Muscle of arm (tissue), 12 donors: ENCODE data around the gene DCBLD1. TPM values are rescaled to one million over a fixed set of nuclear protein-coding genes. Genes with fewer than 3 reads are reported as not detected.
A peak's percentile ranks its signal among the peaks of the same experiment; 100 is the strongest.

Experiments
- DNase-seq: peaks from one replicate; pipeline ENCODE4 v3.0.0-alpha.2; 2013
- polyA plus RNA-seq, 12 donors: library from polyadenylated mRNA; unstranded; fragments of 120-200 nt; gene quantifications; one replicate each; pipeline ENCODE4 v1.2.1, GENCODE V29; 2013; ENCODE audit not compliant: insufficient read length in 12 of 12

The DCBLD1 gene
- polyA plus RNA-seq, 12 donors: 6.3 to 9.7 (median 7.1) TPM; not detected in 1

DNA sequence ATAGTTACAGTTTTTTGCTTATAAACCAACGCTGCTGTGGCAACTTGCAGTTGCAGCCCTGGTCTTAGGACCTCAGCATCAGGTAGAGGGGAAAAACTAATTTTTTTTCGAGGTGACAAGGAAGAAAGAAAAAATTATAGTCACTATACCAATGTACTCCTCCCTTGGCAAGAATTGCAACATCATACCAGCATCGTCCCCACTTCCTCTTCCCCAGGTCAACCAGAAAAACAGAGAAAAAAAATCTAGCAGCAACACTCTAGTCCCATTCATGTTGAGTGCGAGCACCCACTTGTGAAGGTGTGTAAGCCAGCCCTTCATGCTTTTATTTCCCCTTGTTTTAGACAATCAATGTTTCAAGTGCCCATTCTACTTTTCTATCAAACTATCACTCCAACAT is 13.1 kb upstream of the DCBLD1 start:
- no peak for DNase-seq

DNA sequence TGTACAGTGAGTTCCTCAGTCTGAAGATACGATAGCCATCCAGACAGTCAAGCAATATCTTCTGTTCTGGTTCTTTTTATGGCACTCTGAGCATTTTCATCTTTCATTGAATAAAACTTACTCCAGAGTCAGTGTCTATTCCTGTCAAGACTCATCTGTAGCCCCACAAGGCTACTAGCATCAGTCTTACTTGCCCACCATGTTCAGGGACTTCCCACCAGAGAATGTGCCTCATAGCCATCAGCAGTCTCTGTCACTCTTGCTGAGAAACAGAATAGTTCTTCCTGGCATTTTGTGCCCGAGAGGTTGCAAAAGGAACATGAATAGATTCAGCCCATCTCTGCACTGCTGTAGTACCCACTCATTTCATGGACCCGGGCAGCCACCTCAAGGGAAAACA is 12.7 kb upstream of the DCBLD1 start:
- DNase-seq: no peak

DNA sequence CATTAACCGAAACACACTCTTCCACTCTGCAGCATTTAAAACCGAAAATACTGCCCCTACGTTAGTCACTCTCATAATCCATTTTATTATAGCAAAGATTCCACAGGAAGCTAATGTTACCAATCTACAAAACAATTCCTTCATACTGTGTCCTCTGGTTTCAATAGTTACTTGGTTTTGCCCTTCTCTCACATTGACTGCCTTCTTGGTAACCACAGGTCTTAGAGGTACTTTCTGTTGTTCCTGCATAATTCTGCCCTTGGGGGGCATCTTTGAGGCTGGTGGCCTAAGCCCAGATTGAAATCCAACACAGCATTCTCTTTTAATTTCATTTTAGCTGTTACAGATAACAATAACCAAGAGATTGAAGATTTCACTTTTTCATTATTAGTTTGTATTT is 9.8 kb upstream of the DCBLD1 start:
- no peak for DNase-seq

DNA sequence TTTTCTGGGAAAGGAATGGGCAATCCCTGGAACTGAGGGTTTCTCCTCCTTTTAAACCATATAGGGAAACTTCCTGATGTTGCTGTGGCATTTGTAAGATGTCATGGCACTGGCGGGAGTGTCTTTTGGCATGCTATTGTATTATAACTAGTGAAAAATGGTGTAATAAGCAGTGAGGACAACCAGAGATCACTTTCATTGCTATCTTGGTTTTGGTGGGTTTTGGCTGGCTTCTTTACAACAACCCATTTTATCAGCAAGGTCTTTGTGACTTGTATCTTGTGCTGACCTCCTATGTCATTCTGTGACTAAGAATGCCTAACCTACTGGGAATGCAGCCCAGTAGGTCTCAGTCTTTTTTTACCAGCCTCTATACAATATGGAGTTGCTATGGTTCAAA is 9.1 kb upstream of the DCBLD1 start:
- no peak for DNase-seq

DNA sequence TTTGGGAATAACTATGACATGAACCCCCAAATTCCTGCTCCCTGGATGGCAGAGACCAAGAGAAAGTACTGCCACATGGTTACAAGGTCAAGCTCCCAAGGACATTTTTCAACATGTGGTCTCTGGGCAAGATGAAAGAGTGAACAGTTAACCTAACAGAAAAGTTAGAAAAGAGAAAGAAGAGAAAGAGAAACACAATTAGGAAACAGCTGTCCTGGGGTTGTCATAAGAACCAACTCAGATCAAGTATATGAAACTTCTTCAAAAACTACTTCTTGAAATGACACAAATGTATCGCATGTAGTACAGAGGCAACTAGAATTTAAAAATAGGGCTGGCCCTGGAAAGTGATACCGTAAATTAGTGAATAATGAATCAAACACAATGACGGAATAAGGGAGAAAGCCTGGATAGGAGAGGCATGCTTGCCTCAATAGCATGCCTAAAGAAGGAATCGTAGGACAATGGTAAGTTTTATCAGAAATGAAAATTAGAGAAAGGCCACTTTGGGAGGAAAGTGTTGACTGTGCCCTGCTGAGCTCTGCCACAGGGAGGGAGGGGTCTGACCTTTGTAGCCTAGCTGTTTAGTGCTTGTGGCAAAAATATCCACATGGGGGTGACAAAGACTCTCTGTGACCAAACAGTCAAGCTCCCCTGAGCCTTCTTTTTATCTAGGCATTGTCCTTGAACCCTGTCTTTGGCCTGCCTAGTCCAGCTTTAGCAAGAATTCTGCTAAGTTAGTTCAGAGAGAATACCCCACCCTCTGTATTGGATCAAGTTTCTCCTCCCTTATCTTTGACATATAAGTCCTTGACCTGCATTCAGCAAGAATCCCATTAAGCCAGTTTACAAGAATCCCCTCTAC is 4.3 kb upstream of the DCBLD1 start:
- no peak for DNase-seq

DNA sequence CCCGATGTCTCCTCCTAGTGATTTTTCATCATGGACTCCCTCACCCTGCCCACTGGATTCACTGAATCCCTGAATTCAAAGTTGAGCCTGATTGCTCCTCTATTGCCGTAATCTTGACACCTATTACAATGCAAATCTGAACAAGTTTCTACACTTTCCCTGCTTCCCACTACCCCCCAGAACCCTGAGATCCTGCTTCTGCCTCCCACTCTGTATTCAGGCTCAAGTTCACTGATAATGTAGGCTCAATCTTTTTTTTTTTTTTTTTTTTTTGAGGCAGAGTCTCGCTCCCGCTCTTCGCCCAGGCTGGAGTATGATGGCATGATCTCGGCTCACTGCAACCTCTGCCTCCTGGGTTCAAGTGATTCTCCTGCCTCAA is 3.6 kb upstream of the DCBLD1 start:
- no peak for DNase-seq

DNA sequence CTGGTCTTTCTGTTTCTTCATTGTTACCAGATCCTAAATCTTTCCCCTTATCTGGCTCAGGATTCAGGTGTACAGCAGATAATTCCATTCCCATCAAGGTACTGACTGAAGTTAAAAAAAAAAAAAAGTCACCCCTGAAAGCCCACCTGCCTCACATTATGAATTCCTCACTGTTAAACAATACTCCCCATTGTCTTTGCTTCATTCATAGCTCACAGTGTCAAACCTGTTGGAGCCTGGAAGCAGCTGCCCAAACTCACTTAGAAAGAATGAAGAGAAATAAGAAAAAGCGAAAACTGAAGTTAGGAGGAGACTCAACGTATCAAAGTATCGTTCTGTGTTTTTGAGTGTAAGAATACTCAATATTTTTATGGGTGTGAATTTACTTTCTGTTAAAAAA is 1.8 kb upstream of the DCBLD1 start:
- no peak for DNase-seq

DNA sequence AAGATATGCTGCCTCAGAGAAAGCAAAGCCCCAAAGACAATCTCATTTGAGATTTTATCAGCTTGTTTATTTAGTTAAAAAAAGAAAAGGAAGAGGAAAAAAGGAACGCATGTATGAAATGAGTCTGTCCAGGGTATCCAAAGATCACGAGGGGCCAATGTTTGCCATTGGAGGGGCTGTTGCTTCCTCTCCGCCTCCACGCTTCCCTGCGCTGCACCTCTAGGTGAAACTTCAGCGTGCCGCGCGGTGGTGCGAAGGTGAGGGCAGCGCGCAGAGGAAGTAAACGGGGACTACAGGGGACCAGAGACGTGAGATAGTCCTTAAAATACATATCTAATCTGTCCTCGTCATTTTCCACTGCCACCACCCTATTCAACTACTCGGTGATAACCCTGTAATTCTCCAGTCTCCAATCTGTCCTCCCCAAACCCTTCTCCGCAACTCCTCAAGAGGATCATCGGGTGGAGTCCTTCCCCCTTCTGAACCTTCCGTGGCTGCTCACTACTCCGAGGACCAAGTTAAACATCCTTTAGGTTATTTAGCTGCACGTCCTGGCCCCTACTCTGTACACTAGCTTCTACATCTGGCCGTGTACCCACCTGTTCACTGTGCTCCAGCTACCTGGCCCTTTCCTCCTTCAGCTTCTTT is 1.1 kb upstream of the DCBLD1 start:
- DNase-seq: no peak

DNA sequence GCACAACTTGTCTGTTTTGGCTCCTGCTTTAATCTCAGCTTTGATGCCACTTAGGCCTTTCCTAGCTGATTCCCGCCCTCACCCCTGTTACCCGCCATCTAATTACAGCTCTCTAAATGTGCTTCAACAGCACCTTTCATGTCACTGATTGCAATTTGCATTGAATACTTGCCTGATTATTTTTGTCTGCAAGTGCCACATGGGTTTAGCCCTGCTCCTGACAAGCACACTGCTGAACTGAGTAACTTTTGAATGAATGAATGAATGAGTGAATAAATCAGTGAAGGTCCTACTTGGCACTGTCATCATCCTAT is 591 bp upstream of the DCBLD1 start:
- DNase-seq: no peak

DNA sequence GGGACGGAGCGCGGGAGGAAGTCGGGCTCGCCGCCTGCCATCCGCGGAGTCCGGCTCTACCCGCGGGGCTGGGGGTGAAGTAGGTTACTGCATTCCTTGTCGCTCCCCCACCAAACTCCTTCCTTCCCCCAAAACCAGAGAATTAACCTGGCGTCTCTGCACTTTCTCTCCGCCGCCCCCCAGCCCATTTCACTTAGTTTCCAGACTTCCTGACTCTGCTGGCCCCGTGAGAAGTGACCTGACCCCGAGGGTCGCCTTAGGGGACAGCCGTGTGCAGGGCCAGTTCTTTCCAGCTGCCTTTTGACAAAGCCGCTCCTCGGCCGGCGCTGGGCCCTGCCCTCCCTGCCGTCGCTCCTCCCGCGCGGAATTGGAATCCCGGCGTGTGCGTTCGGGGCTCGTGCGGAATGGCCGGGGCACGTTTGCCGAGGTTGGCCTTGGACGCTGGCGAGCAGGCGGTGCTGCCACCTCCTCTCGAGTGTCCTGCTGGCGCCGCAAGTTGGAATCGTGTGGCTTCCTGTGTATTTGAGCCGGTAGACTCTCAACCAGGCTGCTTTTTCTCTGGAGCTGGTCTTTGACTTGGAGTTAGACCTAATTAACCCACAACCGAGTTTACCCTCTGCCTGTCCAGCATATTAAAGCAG is 650 bp downstream of the DCBLD1 start:
- DNase-seq: peak; percentile 51

DNA sequence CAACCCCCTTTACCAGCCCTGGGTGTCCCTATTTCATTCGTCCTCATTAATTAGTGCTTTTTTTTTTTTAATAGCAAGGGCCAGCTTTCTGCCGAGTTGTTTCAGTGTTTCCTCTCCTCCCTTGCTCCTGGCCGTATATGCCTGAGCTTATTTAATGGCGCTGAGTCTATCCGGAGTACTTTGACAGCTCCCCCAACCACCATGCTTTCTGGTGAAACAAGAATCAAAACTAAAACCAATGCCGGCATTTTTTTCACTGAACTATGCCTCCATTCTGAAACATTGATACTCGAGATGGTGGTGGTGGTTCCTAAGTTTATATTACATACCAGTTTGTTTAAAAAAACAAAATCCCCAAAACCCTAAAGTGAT is 1.2 kb downstream of the DCBLD1 start:
- no peak for DNase-seq

DNA sequence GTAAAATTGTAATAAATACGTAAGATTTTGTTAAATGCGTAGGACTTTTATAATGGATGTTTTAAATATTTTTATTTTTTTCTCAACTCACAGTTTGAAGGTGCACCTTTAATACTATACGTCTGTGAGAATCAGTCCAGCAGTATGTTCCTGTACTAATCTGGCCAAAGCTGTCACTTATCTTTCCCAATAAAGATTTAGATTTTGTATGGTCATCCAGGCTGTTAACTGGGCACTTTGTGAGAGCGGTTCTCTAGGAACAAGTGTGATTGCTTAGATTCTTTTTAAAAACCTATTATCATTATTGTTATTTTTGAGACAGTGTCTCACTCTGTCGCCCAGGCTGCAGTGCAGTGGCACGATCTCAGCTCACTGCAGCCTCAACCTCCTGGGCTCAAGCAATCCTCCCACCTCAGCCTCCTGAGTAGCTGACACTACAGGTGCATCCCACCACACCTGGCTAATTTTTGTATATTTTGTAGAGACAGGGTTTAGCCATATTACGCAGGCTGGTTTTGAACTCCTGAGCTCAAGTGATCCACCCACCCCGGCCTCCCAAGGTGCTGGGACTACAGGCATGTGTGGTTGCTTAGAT is 1.7 kb downstream of the DCBLD1 start:
- DNase-seq: no peak

DNA sequence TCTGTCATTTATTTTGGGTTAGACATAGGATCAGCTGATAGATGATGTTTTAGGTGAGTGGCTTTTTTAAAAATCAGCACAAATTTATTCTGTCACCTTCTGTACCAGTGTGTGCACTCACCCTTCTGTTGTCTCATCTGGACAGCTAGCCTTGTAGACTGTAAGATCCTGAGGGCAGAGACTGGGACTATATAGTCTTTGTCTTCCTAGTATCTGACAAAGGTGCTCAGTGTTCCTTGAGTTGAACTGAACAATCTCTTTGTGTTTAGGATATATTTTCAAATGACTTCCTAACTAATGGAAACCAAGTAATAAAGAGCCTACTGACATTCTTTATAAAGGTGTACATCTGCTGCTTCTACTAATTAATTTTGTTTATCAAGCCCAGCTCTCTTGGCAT is 3.0 kb downstream of the DCBLD1 start:
- no peak for DNase-seq

DNA sequence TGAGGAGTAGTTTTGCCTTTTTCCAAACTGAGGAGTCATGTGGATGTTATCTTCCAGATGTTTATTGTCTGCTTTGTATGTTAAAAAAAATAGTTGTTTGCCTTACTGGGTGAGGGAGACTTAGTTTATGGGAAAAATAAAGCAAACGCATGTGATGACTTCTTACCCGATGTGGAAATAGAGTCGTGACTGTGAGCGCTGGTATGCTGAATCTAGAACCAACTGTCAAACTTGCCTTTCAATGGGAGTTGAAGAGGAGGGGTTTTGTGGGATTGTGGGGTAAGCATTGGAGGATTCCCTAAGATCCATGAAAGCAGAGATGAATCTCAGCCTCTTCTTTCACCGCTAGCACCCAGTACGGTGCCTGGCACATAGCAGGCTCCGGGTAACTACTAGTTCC is 5.3 kb downstream of the DCBLD1 start:
- DNase-seq: no peak

DNA sequence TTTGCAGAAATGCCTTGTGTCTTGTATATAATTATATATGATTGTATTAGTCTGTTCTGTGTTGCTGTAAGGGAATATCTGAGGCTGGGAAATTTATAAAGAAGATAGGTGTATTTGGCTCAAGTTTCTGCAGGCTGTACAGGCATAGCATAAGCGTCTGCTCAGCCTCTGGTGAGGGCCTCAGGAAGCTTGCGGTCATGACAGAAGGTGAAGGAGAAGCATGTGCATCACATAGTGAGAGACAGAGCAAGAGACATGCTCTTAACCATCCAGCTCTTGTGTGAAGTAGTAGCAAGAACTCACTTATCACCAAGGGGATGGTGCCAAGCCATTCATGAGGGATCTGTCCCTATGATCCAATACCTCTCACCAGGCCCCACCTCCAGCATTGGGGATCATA is 6.5 kb downstream of the DCBLD1 start:
- no peak for DNase-seq

DNA sequence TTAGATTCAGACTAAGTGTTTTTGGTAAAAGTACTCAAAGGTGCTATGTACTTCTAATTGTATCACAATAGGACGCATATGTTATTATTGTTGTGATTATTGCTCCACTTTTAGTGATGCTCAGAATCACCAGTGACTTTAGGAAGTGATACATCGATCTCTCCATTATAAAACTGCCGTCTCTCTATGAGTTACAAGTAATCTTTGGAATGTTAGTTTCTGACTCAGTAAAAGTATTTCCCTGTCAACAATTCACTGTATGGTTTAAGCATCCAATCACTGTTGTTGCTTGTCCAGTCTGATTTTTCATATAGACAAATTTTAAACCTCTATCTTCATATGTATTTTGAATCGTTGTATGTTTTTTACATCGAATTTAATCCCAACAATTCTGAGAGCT is 9.4 kb downstream of the DCBLD1 start:
- DNase-seq: no peak

DNA sequence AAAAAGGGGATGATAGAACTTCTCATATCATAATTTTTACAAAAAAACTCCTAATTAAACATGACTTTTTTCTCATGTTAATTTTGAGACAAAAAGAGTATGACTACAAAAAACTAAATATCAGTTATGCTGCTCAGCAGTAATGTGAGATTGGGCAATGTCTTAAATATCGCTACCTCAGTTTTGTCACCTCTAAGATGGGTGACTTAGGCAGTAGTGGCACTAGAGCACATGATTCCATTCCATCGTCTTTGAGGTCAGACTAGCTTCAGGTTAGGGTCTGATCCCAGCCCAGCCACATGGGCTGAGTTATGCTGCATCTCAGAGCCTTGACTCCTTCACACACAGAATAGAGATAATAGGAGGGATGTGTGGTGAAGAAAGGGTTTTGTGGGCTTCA is 11.0 kb downstream of the DCBLD1 start:
- DNase-seq: no peak

DNA sequence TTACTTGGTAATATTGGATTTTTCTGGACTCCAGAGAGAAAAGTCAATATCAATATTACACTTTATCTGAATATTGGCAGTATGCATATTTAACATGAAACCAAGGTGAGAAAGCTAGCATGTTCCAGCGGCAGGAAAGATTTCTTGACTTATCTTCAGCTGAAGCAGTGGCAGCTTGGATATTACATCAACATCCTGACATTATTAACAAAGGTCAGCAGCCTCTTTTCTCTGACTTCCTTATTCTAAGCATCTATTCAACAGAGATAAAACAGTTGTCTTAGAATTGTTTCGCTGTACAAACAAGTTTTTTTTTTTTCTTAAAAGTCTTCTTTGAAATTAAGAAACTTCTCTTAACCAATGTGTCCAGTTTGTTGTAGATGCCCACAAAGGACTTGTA is 11.8 kb downstream of the DCBLD1 start:
- no peak for DNase-seq

DNA sequence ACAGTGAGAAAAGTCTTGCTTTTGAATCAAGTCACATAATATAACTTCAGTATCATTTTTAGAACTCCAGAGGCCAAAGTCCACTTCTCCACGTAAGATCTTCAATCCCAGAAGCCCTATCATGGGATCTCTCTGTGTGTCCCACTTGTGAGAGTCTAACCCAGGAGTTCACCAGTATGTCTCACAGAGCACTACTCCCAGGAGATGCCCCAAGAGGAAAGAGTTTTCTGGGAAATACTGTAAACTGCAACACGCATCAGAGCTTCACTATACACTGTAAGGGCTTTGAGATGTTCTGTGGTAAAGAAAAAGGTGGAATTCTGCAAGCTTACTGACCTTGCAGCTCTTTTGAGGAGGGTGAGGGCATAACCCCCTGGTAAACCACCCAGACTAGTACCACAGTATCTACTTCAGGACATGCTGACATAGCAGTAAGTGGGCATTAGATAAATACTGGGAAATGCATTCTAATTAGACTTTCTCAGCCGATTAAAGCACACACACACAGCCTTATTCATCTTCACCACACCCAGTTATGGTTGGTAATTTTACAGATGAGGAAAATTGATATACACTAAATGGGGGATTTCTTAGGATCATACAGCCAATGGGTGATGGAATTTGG is 12.3 kb downstream of the DCBLD1 start:
- no peak for DNase-seq

DNA sequence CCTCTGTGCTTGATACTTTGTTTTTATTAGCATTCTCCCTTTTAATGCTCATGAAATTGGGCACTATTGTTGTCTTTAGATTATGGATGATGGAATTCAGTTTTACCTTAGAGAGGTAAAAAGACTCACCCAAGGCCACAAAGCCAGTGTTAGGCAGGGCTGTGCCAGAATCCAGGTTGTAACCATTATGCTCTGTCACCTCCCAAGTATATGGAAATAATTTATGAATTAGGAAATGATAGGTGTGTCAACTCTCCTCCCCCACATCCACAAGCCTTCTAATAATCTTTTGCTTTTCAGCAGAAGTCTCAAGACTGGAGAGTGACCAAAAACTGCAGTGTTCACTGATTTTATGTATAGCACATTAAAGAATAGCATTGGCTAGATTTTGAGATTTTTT is 13.0 kb downstream of the DCBLD1 start:
- DNase-seq: no peak

DNA sequence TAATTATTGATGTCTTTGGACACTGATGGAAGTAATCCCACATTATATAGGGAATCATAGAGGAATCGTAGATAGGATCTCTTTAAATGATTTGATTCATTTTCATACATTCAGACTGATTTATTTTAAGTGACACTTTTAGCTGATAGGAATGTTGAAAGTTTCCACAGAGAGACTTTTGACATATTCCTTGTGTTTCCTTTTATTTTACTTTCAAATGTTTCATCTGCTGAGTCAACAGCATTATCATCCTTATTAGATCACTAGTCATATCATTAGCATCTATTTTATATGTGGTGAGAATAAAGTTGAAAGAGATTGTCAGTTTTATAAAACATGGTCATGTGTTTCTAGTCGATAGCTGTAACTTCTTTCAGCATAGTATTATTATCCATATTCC is 13.4 kb downstream of the DCBLD1 start:
- no peak for DNase-seq

DNA sequence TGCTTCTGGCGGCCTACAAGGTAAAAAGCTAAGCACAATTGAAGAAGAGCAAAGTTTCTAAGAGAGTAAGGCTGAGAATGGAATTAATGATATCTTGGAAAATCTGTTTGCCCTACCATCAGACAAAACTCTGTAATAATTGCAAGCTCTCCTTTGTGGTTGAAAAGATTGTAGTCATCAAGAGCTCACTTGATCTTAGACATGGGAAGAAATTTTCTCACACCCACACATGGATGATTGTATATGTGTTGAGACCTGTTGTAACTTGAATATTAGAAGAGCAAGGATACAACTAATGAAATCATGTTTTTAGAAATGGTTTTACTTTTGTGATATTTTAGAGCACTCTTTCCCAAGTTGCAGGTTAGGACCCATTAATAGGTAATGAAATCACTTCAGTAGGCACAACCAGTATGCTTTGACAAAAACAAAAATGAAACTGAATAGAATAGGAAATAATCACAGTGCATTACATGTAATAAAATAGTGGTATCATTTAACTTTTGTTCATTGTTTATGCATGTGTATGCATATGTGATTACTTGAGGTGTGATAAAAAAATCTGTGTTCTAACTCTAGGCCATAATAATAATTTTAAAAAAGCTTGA is 14.0 kb downstream of the DCBLD1 start:
- DNase-seq: no peak
